Natural killer cell (primary cell): ENCODE results near the gene NAV2. TPM values are rescaled to one million over a fixed set of nuclear protein-coding genes. Genes with fewer than 3 reads are reported as not detected.

Experiments used
- ATAC-seq, 3 donors: fragments of 150-1000 bp in 2 of 3; fragments of 200-7000 bp in 1 of 3; cut with Tn5 transposase; 1 replicate in 1 of 3; 2 replicates in 2 of 3; pipeline ENCODE4 v1.10.0; 2021; ENCODE audit warnings: mild to moderate bottlenecking in 2 of 3, moderate library complexity in 2 of 3
- DNase-seq, 2 donors: peaks; one replicate each; pipeline versions ENCODE4 v3.0.0 to v3.0.0-alpha.2; 2013 to 2021; ENCODE audit warnings: mixed read lengths in 1 of 2
- H3K27ac ChIP-seq: one replicate; pipeline ENCODE4 v1.5.1; 2013; ENCODE audit warnings: mild to moderate bottlenecking, low read length
- H3K27me3 ChIP-seq: one replicate; pipeline ENCODE4 v1.6.1; 2013; ENCODE audit warnings: low read length; ENCODE audit not compliant: control insufficient read depth, insufficient read depth
- H3K36me3 ChIP-seq: one replicate; pipeline ENCODE4 v1.6.1; 2013; ENCODE audit warnings: low read length; ENCODE audit not compliant: control insufficient read depth, insufficient read depth
- H3K4me1 ChIP-seq: one replicate; pipeline ENCODE4 v1.6.1; 2013; ENCODE audit warnings: low read length; ENCODE audit not compliant: control insufficient read depth, insufficient read depth
- H3K4me3 ChIP-seq: one replicate; pipeline ENCODE4 v1.5.1; 2013; ENCODE audit warnings: low read length
- H3K9me3 ChIP-seq: one replicate; pipeline ENCODE4 v1.6.1; 2013; ENCODE audit warnings: low read length; ENCODE audit not compliant: control insufficient read depth, insufficient read depth
- H3K27ac Mint-ChIP-seq, 2 donors: one replicate each; pipeline ENCODE4 v1.8.0; 2022; ENCODE audit warnings: mild to moderate bottlenecking in 2 of 2, mixed read lengths in 2 of 2, moderate library complexity in 1 of 2
- H3K27me3 Mint-ChIP-seq, 2 donors: one replicate each; pipeline ENCODE4 v1.8.0; 2022; ENCODE audit warnings: low read depth in 2 of 2, mixed read lengths in 2 of 2
- H3K36me3 Mint-ChIP-seq: one replicate; pipeline ENCODE4 v1.8.0; 2022; ENCODE audit warnings: mixed read lengths
- H3K4me1 Mint-ChIP-seq, 2 donors: one replicate each; pipeline ENCODE4 v1.8.0; 2022; ENCODE audit warnings: mixed read lengths in 2 of 2
- H3K4me3 Mint-ChIP-seq: one replicate; pipeline ENCODE4 v1.8.0; 2022; ENCODE audit warnings: mild to moderate bottlenecking, moderate library complexity, mixed read lengths
- H3K9me3 Mint-ChIP-seq, 2 donors: one replicate each; pipeline ENCODE4 v1.8.0; 2022; ENCODE audit warnings: mixed read lengths in 2 of 2
- CTCF ChIP-seq: fragments of 200-600 bp; IDR thresholded peaks from one replicate; pipeline ENCODE4 v1.8.0; 2022; ENCODE audit warnings: antibody characterized with exemption
- WGBS: methylation state at CpG from one replicate; pipeline ENCODE4 v1.1.7; 2013; ENCODE audit warnings: missing lambda C conversion rate; ENCODE audit not compliant: insufficient coverage; 5-methylcytosine and 5-hydroxymethylcytosine counted together
- intact Hi-C: fragments of 100-400 bp; cut with micrococcal nuclease; formaldehyde crosslinking; loops from one replicate; pipeline ENCODE4 v1.14.2; 2022
- total RNA-seq, 4 donors: library from RNA; stranded (reverse); fragments of 120-200 nt in 1 of 4; gene quantifications; one replicate each; pipeline versions ENCODE4 v1.2.3 to v1.2.4, GENCODE V29; 2013 to 2022

NAV2 gene
- total RNA-seq, 3 donors from 2014 or later (not counting 1 experiment from before 2014, with no cell fraction given), result 0.14 to 1.6 (median 0.43) TPM

GRCh38 chr11:19985111-19985510 lies 272.5 kb downstream of the NAV2 start:
- no peaks in the 10 kb centered on the region for H3K9me3 Mint-ChIP-seq
- no peaks in the 10 kb centered on the region for H3K36me3 ChIP-seq

GRCh38 chr11:19987331-19987801 lies 274.7 kb downstream of the NAV2 start:
- ATAC-seq (no peak), DNase-seq (no peak)
- H3K4me3 ChIP-seq, result no peak overlapping the region
- H3K4me1 Mint-ChIP-seq, result no peaks in the 10 kb centered on the region
- no peak overlapping the region for H3K4me3 Mint-ChIP-seq
- 52% methylated on average over 2 of the region's 2 CpGs for WGBS
- H3K4me1 ChIP-seq, result no peaks in the 10 kb centered on the region
- no peak overlapping the region for H3K27ac ChIP-seq
- no peaks in the 10 kb centered on the region for H3K9me3 Mint-ChIP-seq
- no peaks in the 10 kb centered on the region for H3K27me3 ChIP-seq
- H3K9me3 ChIP-seq, result no peaks in the 10 kb centered on the region
- H3K27ac Mint-ChIP-seq, result no peak overlapping the region
- no peak for TF ChIP-seq CTCF
- H3K36me3 ChIP-seq, result no peaks in the 10 kb centered on the region
- peaks cover 20 to 35% of the 10 kb centered on the region in 2 donors for H3K27me3 Mint-ChIP-seq
- no peaks in the 10 kb centered on the region for H3K36me3 Mint-ChIP-seq
- intact Hi-C loops, result no loop called here

More at GRCh38 chr11:19985111-19985510, 272.5 kb downstream of the NAV2 start:
- Mint-ChIP-seq H3K4me3 (no peak overlapping the region), H3K27me3 (peaks cover 11 to 45% of the 10 kb centered on the region in 2 donors), H3K27ac (no peak overlapping the region), H3K4me1 (no peaks in the 10 kb centered on the region), H3K36me3 (no peaks in the 10 kb centered on the region)
- Histone ChIP-seq H3K27ac (no peak overlapping the region), H3K9me3 (no peaks in the 10 kb centered on the region), H3K4me1 (no peaks in the 10 kb centered on the region), H3K27me3 (no peaks in the 10 kb centered on the region), H3K4me3 (no peak overlapping the region)
- ATAC-seq (no peak), DNase-seq (no peak)
- intact Hi-C loops, result no loop called here
- no peak for TF ChIP-seq CTCF

- DNase-seq (no peak), ATAC-seq (no peak)
- intact Hi-C loops, result no loop called here
- Histone ChIP-seq H3K9me3 (no peaks in the 10 kb centered on the region), H3K36me3 (no peaks in the 10 kb centered on the region), H3K27ac (no peak overlapping the region), H3K4me3 (no peak overlapping the region), H3K27me3 (no peaks in the 10 kb centered on the region), H3K4me1 (no peaks in the 10 kb centered on the region)
- H3K36me3 Mint-ChIP-seq, result no peaks in the 10 kb centered on the region
- no peak overlapping the region for H3K27ac Mint-ChIP-seq
- 52% methylated on average over 2 of the region's 2 CpGs for WGBS
- no peak overlapping the region for H3K4me3 Mint-ChIP-seq
- H3K27me3 Mint-ChIP-seq, result peaks cover 19 to 28% of the 10 kb centered on the region in 2 donors
- no peaks in the 10 kb centered on the region for H3K9me3 Mint-ChIP-seq
- no peak for TF ChIP-seq CTCF
- H3K4me1 Mint-ChIP-seq, result no peaks in the 10 kb centered on the region
These were observed 276.0 kb downstream of the NAV2 start for GRCh38 chr11:19988598-19988997.

- H3K27me3 Mint-ChIP-seq, result peaks cover 16 to 22% of the 10 kb centered on the region in 2 donors
- H3K4me1 Mint-ChIP-seq, result no peaks in the 10 kb centered on the region
- Histone ChIP-seq H3K4me1 (no peaks in the 10 kb centered on the region), H3K36me3 (no peaks in the 10 kb centered on the region), H3K27ac (no peak overlapping the region), H3K27me3 (no peaks in the 10 kb centered on the region), H3K9me3 (no peaks in the 10 kb centered on the region), H3K4me3 (no peak overlapping the region)
- intact Hi-C loops, result no loop called here
- no peaks in the 10 kb centered on the region for H3K9me3 Mint-ChIP-seq
- no peak overlapping the region for H3K4me3 Mint-ChIP-seq
- WGBS, result 77% methylated on average over 1 of the region's 2 CpGs
- TF ChIP-seq CTCF, result no peak
- no peak for DNase-seq
- ATAC-seq, result no peak
- no peak overlapping the region for H3K27ac Mint-ChIP-seq
- H3K36me3 Mint-ChIP-seq, result no peaks in the 10 kb centered on the region
These were observed 276.6 kb downstream of the NAV2 start for GRCh38 chr11:19989191-19989590.
